ENCODE measurements around the gene REEP2. TPM values are rescaled to one million over a fixed set of nuclear protein-coding genes. Genes with fewer than 3 reads are reported as not detected.

Gene REEP2
- polyA plus RNA-seq, 1 donor from 2014 or later = 146 TPM

DNA sequence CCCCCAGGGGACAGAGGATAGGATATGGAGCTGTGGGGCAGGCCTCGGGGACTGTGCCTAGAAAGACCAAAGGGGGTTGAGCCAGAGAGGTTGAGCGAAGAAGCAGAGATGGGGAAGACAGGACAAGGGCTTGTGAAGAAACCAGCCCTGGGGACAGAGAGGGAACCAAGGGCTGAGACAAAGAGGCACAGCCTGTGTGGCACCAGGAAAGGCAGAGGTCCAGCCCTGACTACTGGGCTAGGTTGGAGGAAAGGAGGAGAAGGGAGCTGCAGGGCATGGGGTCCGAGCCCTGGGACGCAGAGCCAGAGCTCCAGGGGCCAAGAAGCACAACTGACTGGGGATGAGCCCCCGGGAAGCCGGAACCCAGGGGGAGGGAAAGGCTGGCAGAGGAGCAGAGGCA lies 9.2 kb downstream of the REEP2 start:
- peak overlapping the region; percentile 56 for H3K4me3 ChIP-seq (ENCODE audit: low read length)
- no peaks in the 10 kb centered on the region for H3K9me3 ChIP-seq (ENCODE audit: low read length)
- H3K9ac ChIP-seq (ENCODE audit: low read length) = peak overlapping the region; percentile 70
- no peak overlapping the region for H3K4me2 ChIP-seq (ENCODE audit: low read length)
- H3F3A ChIP-seq (ENCODE audit: insufficient read depth, low read length, poor library complexity, severe bottlenecking) = peaks cover 3% of the 10 kb centered on the region
- no peaks in the 10 kb centered on the region for H4K20me1 ChIP-seq (ENCODE audit: insufficient read depth)
- no peaks in the 10 kb centered on the region for H3K36me3 ChIP-seq (ENCODE audit: insufficient read depth, low read length)
- no peaks in the 10 kb centered on the region for H3K9me2 ChIP-seq (ENCODE audit: insufficient read depth, low read length)
- H3K79me2 ChIP-seq (replicated peaks; ENCODE audit: insufficient read depth, low read length) = no peaks in the 10 kb centered on the region
- H3K27me3 ChIP-seq (ENCODE audit: insufficient read depth, low read depth, low read length) = no peaks in the 10 kb centered on the region
- TF ChIP-seq, protein P1, sequence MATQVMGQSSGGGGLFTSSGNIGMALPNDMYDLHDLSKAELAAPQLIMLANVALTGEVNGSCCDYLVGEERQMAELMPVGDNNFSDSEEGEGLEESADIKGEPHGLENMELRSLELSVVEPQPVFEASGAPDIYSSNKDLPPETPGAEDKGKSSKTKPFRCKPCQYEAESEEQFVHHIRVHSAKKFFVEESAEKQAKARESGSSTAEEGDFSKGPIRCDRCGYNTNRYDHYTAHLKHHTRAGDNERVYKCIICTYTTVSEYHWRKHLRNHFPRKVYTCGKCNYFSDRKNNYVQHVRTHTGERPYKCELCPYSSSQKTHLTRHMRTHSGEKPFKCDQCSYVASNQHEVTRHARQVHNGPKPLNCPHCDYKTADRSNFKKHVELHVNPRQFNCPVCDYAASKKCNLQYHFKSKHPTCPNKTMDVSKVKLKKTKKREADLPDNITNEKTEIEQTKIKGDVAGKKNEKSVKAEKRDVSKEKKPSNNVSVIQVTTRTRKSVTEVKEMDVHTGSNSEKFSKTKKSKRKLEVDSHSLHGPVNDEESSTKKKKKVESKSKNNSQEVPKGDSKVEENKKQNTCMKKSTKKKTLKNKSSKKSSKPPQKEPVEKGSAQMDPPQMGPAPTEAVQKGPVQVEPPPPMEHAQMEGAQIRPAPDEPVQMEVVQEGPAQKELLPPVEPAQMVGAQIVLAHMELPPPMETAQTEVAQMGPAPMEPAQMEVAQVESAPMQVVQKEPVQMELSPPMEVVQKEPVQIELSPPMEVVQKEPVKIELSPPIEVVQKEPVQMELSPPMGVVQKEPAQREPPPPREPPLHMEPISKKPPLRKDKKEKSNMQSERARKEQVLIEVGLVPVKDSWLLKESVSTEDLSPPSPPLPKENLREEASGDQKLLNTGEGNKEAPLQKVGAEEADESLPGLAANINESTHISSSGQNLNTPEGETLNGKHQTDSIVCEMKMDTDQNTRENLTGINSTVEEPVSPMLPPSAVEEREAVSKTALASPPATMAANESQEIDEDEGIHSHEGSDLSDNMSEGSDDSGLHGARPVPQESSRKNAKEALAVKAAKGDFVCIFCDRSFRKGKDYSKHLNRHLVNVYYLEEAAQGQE (IDR thresholded peaks at IDR 0.05; ENCODE audit: borderline replicate concordance) = no peak
- TF ChIP-seq MXI1 (conservative IDR thresholded peaks at IDR 0.05; ENCODE audit: poor library complexity, severe bottlenecking) = no peak
- no peak for TF ChIP-seq SMC3 (conservative IDR thresholded peaks at IDR 0.05; ENCODE audit: poor library complexity)
- TF ChIP-seq, protein P2, sequence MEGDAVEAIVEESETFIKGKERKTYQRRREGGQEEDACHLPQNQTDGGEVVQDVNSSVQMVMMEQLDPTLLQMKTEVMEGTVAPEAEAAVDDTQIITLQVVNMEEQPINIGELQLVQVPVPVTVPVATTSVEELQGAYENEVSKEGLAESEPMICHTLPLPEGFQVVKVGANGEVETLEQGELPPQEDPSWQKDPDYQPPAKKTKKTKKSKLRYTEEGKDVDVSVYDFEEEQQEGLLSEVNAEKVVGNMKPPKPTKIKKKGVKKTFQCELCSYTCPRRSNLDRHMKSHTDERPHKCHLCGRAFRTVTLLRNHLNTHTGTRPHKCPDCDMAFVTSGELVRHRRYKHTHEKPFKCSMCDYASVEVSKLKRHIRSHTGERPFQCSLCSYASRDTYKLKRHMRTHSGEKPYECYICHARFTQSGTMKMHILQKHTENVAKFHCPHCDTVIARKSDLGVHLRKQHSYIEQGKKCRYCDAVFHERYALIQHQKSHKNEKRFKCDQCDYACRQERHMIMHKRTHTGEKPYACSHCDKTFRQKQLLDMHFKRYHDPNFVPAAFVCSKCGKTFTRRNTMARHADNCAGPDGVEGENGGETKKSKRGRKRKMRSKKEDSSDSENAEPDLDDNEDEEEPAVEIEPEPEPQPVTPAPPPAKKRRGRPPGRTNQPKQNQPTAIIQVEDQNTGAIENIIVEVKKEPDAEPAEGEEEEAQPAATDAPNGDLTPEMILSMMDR (IDR thresholded peaks at IDR 0.05; ENCODE audit: poor library complexity, severe bottlenecking) = no peak
- no peak for TF ChIP-seq TAF1 (IDR thresholded peaks at IDR 0.05; ENCODE audit: low read depth)
- no peak for TF ChIP-seq POLR2AphosphoS5 (IDR thresholded peaks at IDR 0.05)
- TF ChIP-seq RAD21 (conservative IDR thresholded peaks at IDR 0.05) = no peak
- no peak overlapping the region for H2AFZ ChIP-seq (ENCODE audit: low read depth, low read length)
- peak overlapping the region; percentile 92 for H3K27ac ChIP-seq (ENCODE audit: low read length)

DNA sequence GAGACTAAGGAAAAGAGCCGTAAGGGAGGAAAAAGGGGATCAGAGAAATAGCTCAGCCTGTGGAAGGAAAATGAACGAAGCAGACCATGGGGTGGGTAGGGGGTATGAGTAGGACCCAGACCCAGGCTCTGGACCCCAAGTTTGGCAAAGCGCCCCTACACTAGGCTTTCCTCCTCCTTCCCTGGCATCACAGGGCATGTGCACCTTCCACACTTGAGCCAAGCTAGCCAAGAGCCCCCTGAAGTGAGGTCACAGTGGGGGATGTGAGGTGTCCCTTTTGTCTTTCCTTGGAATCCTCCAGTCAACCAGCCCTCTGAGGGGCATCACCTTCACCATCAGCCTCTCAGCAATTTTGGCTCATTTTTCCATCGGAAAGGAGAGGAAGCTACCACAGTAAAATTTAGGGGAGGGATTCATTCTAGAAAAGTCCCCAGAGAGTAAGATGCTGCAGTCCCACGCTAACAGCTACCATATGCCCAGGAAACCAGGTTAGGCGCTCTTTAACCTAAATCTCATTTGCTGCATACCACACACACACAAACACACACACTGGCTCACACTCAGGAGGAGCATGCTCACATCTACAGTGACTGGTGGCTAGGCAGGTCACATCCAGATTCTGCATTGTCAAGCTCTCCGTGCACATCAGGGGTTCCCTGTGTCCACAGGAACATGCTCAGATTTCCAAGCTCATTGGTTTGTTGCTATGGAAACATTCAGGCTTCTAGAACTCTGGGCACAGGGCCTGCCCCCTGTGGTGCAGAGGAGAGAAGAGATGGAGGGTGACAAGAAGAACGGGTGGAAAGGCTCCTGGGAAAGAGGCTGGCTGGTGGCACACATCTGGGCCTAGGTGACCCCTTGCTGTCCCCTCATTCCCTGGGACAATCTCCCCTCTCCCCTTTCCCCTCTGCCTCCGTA lies 9.9 kb downstream of the REEP2 start:
- Histone ChIP-seq H2AFZ (ENCODE audit: low read depth, low read length) (no peak overlapping the region), H3K9me3 (ENCODE audit: low read length) (no peaks in the 10 kb centered on the region), H3K9me2 (ENCODE audit: insufficient read depth, low read length) (no peaks in the 10 kb centered on the region), H3K4me2 (ENCODE audit: low read length) (peak overlapping the region; percentile 21), H3F3A (ENCODE audit: insufficient read depth, low read length, poor library complexity, severe bottlenecking) (peaks cover 3% of the 10 kb centered on the region), H4K20me1 (ENCODE audit: insufficient read depth) (no peaks in the 10 kb centered on the region), H3K27ac (ENCODE audit: low read length) (peak overlapping the region; percentile 92), H3K79me2 (replicated peaks; ENCODE audit: insufficient read depth, low read length) (no peaks in the 10 kb centered on the region), H3K9ac (ENCODE audit: low read length) (peak overlapping the region; percentile 70), H3K36me3 (ENCODE audit: insufficient read depth, low read length) (no peaks in the 10 kb centered on the region), H3K27me3 (ENCODE audit: insufficient read depth, low read depth, low read length) (no peaks in the 10 kb centered on the region), H3K4me3 (ENCODE audit: low read length) (peak overlapping the region; percentile 56)
- TF ChIP-seq SMC3 (conservative IDR thresholded peaks at IDR 0.05; ENCODE audit: poor library complexity) (no peak), EP300 (conservative IDR thresholded peaks at IDR 0.05; ENCODE audit: poor library complexity, severe bottlenecking) (peak; percentile 77), RAD21 (conservative IDR thresholded peaks at IDR 0.05) (peak; percentile 39), MXI1 (conservative IDR thresholded peaks at IDR 0.05; ENCODE audit: poor library complexity, severe bottlenecking) (peak; percentile 67), EZH2 (IDR thresholded peaks at IDR 0.05; ENCODE audit: borderline replicate concordance, insufficient read depth, low read length, poor library complexity, severe bottlenecking) (no peak), TAF1 (IDR thresholded peaks at IDR 0.05; ENCODE audit: low read depth) (no peak), POLR2AphosphoS5 (IDR thresholded peaks at IDR 0.05) (peak; percentile 78)
- TF ChIP-seq, protein P1 (IDR thresholded peaks at IDR 0.05; ENCODE audit: borderline replicate concordance) = peak; percentile 86
- TF ChIP-seq, protein P2 (IDR thresholded peaks at IDR 0.05; ENCODE audit: poor library complexity, severe bottlenecking) = no peak

Data from neural cell (in vitro differentiated cells).